SK-N-SH treated with all-trans-retinoic acid at 6 μM for 48 hours (cell line): ENCODE data around the gene APOO.

ENCODE experiments used
- ATAC-seq: fragments of 200-7000 bp; cut with Tn5 transposase; 3 replicates; pipeline ENCODE4 v1.9.1; 2020; ENCODE audit warnings: mild to moderate bottlenecking, moderate library complexity
- ARNTL ChIP-seq: fragments of 450-650 bp; formaldehyde crosslinking; IDR thresholded peaks from 2 replicates; pipeline ENCODE4 v1.5.0; 2020; ENCODE audit warnings: low read depth, mild to moderate bottlenecking, moderate library complexity, borderline replicate concordance
- BACH2 ChIP-seq: fragments of 250-450 bp; sonication (Bioruptor Pico); IDR thresholded peaks from 2 replicates; pipeline ENCODE4 v1.9.0; 2021; ENCODE audit warnings: mild to moderate bottlenecking, borderline replicate concordance
- CREB5 ChIP-seq: fragments of 250-450 bp; sonication (Bioruptor Pico); IDR thresholded peaks from 2 replicates; pipeline ENCODE4 v1.5.1; 2020; ENCODE audit warnings: low read depth, mild to moderate bottlenecking, moderate library complexity
- CSDC2 ChIP-seq: fragments of 250-450 bp; sonication (Bioruptor Pico); IDR thresholded peaks from 2 replicates; pipeline ENCODE4 v1.5.0; 2020; ENCODE audit warnings: mild to moderate bottlenecking, moderate library complexity
- ESRRG ChIP-seq: fragments of 250-450 bp; sonication (Bioruptor Pico); IDR thresholded peaks from 2 replicates; pipeline ENCODE4 v1.6.1; 2021; ENCODE audit warnings: mild to moderate bottlenecking
- GLIS3 ChIP-seq: fragments of 250-450 bp; sonication (Bioruptor Pico); IDR thresholded peaks from 2 replicates; pipeline ENCODE4 v1.5.0; 2020; ENCODE audit warnings: mild to moderate bottlenecking, moderate library complexity
- ISL1 ChIP-seq: fragments of 250-450 bp; sonication (Bioruptor Pico); IDR thresholded peaks from 2 replicates; pipeline ENCODE4 v2.1.2; 2022; ENCODE audit warnings: mild to moderate bottlenecking, moderate library complexity
- OSR1 ChIP-seq: fragments of 250-450 bp; sonication (Bioruptor Pico); IDR thresholded peaks from 2 replicates; pipeline ENCODE4 v1.8.0; 2022; ENCODE audit warnings: moderate library complexity, mild to moderate bottlenecking, inconsistent platforms
- PPARA ChIP-seq: fragments of 250-450 bp; sonication (Bioruptor Pico); IDR thresholded peaks from 2 replicates; pipeline ENCODE4 v1.5.0; 2020; ENCODE audit warnings: mild to moderate bottlenecking, borderline replicate concordance
- RARB ChIP-seq: fragments of 250-450 bp; sonication (Bioruptor Pico); IDR thresholded peaks from 2 replicates; pipeline ENCODE4 v1.8.0; 2021; ENCODE audit warnings: mild to moderate bottlenecking, moderate library complexity
- SNAI2 ChIP-seq: fragments of 250-450 bp; sonication (Bioruptor Pico); IDR thresholded peaks from 2 replicates; pipeline ENCODE4 v1.5.0; 2020; ENCODE audit warnings: mild to moderate bottlenecking, moderate library complexity
- TCF4 ChIP-seq: fragments of 250-450 bp; sonication (Bioruptor Pico); IDR thresholded peaks from 2 replicates; pipeline ENCODE4 v1.8.0; 2021; ENCODE audit warnings: mild to moderate bottlenecking, moderate library complexity, borderline replicate concordance
- TOX ChIP-seq: fragments of 250-450 bp; sonication (Bioruptor Pico); IDR thresholded peaks from 2 replicates; pipeline ENCODE4 v1.8.0; 2021; ENCODE audit warnings: mild to moderate bottlenecking, moderate library complexity, borderline replicate concordance
- ZC3H10 ChIP-seq: fragments of 250-450 bp; sonication (Bioruptor Pico); IDR thresholded peaks from 2 replicates; pipeline ENCODE4 v1.5.1; 2021; ENCODE audit warnings: mild to moderate bottlenecking, moderate library complexity
- ZFP3 ChIP-seq: fragments of 250-450 bp; sonication (Bioruptor Pico); IDR thresholded peaks from 2 replicates; pipeline ENCODE4 v1.5.0; 2020; ENCODE audit warnings: mild to moderate bottlenecking, moderate library complexity
- ZFP30 ChIP-seq: fragments of 450-650 bp; formaldehyde crosslinking; IDR thresholded peaks from 2 replicates; pipeline ENCODE4 v1.5.0; 2022; ENCODE audit warnings: mild to moderate bottlenecking, moderate library complexity
- ZNF565 ChIP-seq: fragments of 450-650 bp; formaldehyde crosslinking; conservative IDR thresholded peaks from 2 replicates; pipeline ENCODE4 v1.5.0; 2020; ENCODE audit warnings: low read depth, mild to moderate bottlenecking, moderate library complexity
- ZNF70 ChIP-seq: fragments of 450-650 bp; formaldehyde crosslinking; IDR thresholded peaks from 2 replicates; pipeline ENCODE4 v1.5.0; 2020; ENCODE audit warnings: mild to moderate bottlenecking, moderate library complexity
- ZNF8 ChIP-seq: fragments of 450-650 bp; formaldehyde crosslinking; IDR thresholded peaks from 2 replicates; pipeline ENCODE4 v1.5.0; 2020; ENCODE audit warnings: mild to moderate bottlenecking, moderate library complexity
- TF ChIP-seq, protein P1 (sequence below): fragments of 250-450 bp; sonication (Bioruptor Pico); IDR thresholded peaks from 2 replicates; pipeline ENCODE4 v1.8.0; 2021; ENCODE audit warnings: low read depth, mild to moderate bottlenecking, moderate library complexity, borderline replicate concordance
- TF ChIP-seq, protein P2 (sequence below): fragments of 250-450 bp; sonication (Bioruptor Pico); IDR thresholded peaks from 2 replicates; pipeline ENCODE4 v1.8.0; 2020; ENCODE audit warnings: mild to moderate bottlenecking, moderate library complexity, borderline replicate concordance
- TF ChIP-seq, protein P3 (sequence below): fragments of 250-450 bp; sonication (Bioruptor Pico); IDR thresholded peaks from 2 replicates; pipeline ENCODE4 v1.5.0; 2020; ENCODE audit warnings: mild to moderate bottlenecking, moderate library complexity

Gene APOO

DNA sequence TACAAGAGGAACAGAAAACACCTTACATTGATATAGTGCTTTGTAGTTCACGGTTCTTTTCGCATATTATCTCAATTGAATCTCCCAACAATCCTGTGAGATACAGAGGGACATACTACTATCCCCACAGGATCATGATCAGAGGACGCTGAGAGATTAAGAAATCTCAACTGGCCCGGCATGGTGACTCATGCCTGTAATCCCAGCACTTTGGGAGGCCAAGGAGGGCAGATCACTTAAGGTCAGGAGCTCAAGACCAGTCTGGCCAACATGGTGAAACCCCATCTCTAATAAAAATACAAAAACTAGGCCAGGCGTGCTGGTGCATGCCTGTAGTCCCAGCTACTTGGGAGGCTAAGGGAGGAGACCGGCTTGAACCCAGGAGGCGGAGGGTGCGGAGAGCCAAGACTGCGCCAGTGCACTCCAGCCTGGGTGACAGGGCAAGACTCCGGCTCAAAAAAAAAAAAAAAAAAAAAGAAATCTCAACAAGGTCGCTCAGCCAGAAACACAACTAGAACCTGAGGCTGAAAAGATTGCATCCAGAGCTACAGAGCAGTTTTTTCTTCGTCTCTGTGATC, 7.4 kb downstream of the APOO start (continued):
- TF ChIP-seq BACH2 (CRISPR knock-in tag) = no peak
- no peak for TF ChIP-seq GLIS3 (CRISPR knock-in tag)
- TF ChIP-seq, protein P1, sequence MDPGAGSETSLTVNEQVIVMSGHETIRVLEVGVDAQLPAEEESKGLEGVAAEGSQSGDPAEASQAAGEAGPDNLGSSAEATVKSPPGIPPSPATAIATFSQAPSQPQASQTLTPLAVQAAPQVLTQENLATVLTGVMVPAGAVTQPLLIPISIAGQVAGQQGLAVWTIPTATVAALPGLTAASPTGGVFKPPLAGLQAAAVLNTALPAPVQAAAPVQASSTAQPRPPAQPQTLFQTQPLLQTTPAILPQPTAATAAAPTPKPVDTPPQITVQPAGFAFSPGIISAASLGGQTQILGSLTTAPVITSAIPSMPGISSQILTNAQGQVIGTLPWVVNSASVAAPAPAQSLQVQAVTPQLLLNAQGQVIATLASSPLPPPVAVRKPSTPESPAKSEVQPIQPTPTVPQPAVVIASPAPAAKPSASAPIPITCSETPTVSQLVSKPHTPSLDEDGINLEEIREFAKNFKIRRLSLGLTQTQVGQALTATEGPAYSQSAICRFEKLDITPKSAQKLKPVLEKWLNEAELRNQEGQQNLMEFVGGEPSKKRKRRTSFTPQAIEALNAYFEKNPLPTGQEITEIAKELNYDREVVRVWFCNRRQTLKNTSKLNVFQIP = no peak
- TF ChIP-seq ISL1 = no peak
- TF ChIP-seq CSDC2 (CRISPR knock-in tag) = no peak
- TF ChIP-seq TCF4 (CRISPR knock-in tag) = no peak
- no peak for TF ChIP-seq PPARA (CRISPR knock-in tag)

DNA sequence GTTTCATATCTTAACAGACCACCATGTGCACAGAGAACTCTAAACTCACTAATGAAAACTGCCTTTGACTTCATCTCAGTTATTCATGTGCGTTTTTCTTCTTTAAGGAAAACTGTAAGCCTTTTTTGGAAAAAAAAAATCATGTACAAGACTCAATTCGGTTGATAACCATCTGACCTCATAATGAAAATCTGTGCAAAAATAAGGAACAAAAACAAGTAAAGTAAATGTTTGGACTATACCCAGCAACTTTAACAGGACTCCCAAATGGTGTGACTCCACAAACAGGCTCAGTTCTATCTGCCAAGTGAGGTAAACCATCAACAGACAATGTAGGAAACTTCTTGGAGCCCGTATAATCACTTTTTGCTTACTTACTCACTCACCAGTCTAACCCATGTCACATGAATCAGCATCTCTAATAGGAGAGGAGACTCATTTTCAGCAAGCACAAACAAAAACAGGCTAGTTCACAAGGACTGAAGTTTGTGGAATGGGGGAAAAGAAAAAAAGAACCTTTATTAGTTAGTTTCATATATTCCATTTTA, 9.3 kb downstream of the APOO start:
- TF ChIP-seq PPARA (CRISPR knock-in tag) (no peak), ZC3H10 (CRISPR knock-in tag) (no peak), ESRRG (CRISPR knock-in tag) (no peak), ZNF8 (CRISPR knock-in tag) (no peak), TCF4 (CRISPR knock-in tag) (no peak), SNAI2 (CRISPR knock-in tag) (no peak), RARB (CRISPR knock-in tag) (no peak), ARNTL (CRISPR knock-in tag) (no peak), CSDC2 (CRISPR knock-in tag) (no peak), GLIS3 (CRISPR knock-in tag) (no peak), OSR1 (CRISPR knock-in tag) (no peak), ZNF565 (CRISPR knock-in tag) (no peak), ZFP3 (CRISPR knock-in tag) (no peak), TOX (no peak), ISL1 (no peak)
- TF ChIP-seq, protein P1 = no peak
- TF ChIP-seq, protein P2, sequence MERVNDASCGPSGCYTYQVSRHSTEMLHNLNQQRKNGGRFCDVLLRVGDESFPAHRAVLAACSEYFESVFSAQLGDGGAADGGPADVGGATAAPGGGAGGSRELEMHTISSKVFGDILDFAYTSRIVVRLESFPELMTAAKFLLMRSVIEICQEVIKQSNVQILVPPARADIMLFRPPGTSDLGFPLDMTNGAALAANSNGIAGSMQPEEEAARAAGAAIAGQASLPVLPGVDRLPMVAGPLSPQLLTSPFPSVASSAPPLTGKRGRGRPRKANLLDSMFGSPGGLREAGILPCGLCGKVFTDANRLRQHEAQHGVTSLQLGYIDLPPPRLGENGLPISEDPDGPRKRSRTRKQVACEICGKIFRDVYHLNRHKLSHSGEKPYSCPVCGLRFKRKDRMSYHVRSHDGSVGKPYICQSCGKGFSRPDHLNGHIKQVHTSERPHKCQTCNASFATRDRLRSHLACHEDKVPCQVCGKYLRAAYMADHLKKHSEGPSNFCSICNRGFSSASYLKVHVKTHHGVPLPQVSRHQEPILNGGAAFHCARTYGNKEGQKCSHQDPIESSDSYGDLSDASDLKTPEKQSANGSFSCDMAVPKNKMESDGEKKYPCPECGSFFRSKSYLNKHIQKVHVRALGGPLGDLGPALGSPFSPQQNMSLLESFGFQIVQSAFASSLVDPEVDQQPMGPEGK (CRISPR knock-in tag) = no peak
- TF ChIP-seq, protein P3, sequence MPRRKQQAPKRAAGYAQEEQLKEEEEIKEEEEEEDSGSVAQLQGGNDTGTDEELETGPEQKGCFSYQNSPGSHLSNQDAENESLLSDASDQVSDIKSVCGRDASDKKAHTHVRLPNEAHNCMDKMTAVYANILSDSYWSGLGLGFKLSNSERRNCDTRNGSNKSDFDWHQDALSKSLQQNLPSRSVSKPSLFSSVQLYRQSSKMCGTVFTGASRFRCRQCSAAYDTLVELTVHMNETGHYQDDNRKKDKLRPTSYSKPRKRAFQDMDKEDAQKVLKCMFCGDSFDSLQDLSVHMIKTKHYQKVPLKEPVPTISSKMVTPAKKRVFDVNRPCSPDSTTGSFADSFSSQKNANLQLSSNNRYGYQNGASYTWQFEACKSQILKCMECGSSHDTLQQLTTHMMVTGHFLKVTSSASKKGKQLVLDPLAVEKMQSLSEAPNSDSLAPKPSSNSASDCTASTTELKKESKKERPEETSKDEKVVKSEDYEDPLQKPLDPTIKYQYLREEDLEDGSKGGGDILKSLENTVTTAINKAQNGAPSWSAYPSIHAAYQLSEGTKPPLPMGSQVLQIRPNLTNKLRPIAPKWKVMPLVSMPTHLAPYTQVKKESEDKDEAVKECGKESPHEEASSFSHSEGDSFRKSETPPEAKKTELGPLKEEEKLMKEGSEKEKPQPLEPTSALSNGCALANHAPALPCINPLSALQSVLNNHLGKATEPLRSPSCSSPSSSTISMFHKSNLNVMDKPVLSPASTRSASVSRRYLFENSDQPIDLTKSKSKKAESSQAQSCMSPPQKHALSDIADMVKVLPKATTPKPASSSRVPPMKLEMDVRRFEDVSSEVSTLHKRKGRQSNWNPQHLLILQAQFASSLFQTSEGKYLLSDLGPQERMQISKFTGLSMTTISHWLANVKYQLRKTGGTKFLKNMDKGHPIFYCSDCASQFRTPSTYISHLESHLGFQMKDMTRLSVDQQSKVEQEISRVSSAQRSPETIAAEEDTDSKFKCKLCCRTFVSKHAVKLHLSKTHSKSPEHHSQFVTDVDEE (CRISPR knock-in tag) = no peak
- ATAC-seq = peak; percentile 20; the same call in 2 of the 3 replicates

DNA sequence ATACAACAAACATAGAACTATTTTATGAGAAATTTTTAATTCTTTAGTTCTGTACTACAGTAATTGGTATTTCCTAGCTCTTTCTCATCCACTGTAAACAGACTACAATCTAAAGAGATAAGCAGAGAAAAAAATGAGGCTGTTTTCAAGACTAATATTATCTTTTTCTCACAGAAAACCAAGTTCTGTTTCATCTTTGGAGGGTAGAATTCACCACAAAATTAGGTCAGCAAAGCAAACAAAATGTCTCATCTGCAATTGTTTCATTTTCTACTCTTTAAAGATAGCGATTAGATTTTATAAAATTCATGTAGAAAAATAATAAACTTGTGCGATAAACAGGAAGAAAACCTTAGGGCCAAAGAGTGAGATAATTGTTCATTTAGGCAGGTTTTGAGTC, 10.8 kb downstream of the APOO start:
- ATAC-seq = no peak
- no peak for TF ChIP-seq BACH2 (CRISPR knock-in tag)
- TF ChIP-seq, protein P1 = no peak
- no peak for TF ChIP-seq CSDC2 (CRISPR knock-in tag)
- no peak for TF ChIP-seq ZC3H10 (CRISPR knock-in tag)
- no peak for TF ChIP-seq RARB (CRISPR knock-in tag)
- no peak for TF ChIP-seq PPARA (CRISPR knock-in tag)
- TF ChIP-seq, protein P3 (CRISPR knock-in tag) = no peak
- TF ChIP-seq TCF4 (CRISPR knock-in tag) = no peak
- no peak for TF ChIP-seq ZFP3 (CRISPR knock-in tag)
- no peak for TF ChIP-seq ZNF565 (CRISPR knock-in tag)
- TF ChIP-seq SNAI2 (CRISPR knock-in tag) = no peak
- TF ChIP-seq ESRRG (CRISPR knock-in tag) = no peak
- no peak for TF ChIP-seq CREB5
- TF ChIP-seq ZNF70 (CRISPR knock-in tag) = no peak
- TF ChIP-seq TOX = no peak
- no peak for TF ChIP-seq ARNTL (CRISPR knock-in tag)
- TF ChIP-seq ZFP30 (CRISPR knock-in tag) = no peak
